SU-DHL-6 (cell line): ENCODE measurements around the gene KLHL18.

Source experiments
- EZH2phosphoT487 ChIP-seq: fragments of 200-600 bp; sonication (generic), shearing (Covaris generic); conservative IDR thresholded peaks from 2 replicates; pipeline ENCODE4 v1.6.1; 2018; ENCODE audit warnings: mild to moderate bottlenecking, antibody characterized with exemption, low read length, moderate library complexity, mixed read lengths
- TF ChIP-seq, protein P1 (sequence below): fragments of 200-600 bp; sonication (generic); IDR thresholded peaks from one replicate; pipeline ENCODE4 v1.5.1; 2017; ENCODE audit warnings: antibody characterized with exemption, mild to moderate bottlenecking, low read length, moderate library complexity; ENCODE audit not compliant: insufficient read depth, poor library complexity, severe bottlenecking

GRCh38 chr3:47376393-47376792 is 93.6 kb downstream of the KLHL18 start:
- TF ChIP-seq, protein P1, sequence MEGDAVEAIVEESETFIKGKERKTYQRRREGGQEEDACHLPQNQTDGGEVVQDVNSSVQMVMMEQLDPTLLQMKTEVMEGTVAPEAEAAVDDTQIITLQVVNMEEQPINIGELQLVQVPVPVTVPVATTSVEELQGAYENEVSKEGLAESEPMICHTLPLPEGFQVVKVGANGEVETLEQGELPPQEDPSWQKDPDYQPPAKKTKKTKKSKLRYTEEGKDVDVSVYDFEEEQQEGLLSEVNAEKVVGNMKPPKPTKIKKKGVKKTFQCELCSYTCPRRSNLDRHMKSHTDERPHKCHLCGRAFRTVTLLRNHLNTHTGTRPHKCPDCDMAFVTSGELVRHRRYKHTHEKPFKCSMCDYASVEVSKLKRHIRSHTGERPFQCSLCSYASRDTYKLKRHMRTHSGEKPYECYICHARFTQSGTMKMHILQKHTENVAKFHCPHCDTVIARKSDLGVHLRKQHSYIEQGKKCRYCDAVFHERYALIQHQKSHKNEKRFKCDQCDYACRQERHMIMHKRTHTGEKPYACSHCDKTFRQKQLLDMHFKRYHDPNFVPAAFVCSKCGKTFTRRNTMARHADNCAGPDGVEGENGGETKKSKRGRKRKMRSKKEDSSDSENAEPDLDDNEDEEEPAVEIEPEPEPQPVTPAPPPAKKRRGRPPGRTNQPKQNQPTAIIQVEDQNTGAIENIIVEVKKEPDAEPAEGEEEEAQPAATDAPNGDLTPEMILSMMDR, result no peak
- TF ChIP-seq EZH2phosphoT487, result no peak
